Keratinocyte (primary cell): ENCODE data around the gene CCDC33. TPM values are rescaled to one million over a fixed set of nuclear protein-coding genes. Genes with fewer than 3 reads are reported as not detected.
A peak's percentile ranks its signal among the peaks of the same experiment; 100 is the strongest.

Experiments used
- DNase-seq: peaks from one replicate; pipeline ENCODE4 v3.0.0-alpha.2; 2011; ENCODE audit warnings: low read depth, missing footprints, low spot score
- FAIRE-seq: peaks from 2 replicates; lab custom pipeline; 2011; peaks lifted over from hg19 to GRCh38; lab: Jason Lieb, UNC
- H2AFZ ChIP-seq: 2 replicates; pipeline ENCODE4 v1.6.0; 2012; ENCODE audit warnings: low read length, control low read depth, inconsistent platforms; ENCODE audit not compliant: control insufficient read depth
- H3K27ac ChIP-seq: 2 replicates; pipeline ENCODE4 v1.5.1; 2011; ENCODE audit warnings: low read length; ENCODE audit not compliant: control insufficient read depth, insufficient read depth
- H3K27me3 ChIP-seq: 3 replicates; pipeline ENCODE4 v1.6.0; 2011; ENCODE audit warnings: low read length; ENCODE audit not compliant: control insufficient read depth, insufficient read depth; ENCODE audit errors: extremely low read depth
- H3K36me3 ChIP-seq, 2 experiments: 2 replicates in 1 of 2; 3 replicates in 1 of 2; pipeline ENCODE4 v1.5.1; 2011; ENCODE audit warnings: low read length in 2 of 2, mild to moderate bottlenecking in 1 of 2; ENCODE audit not compliant: control insufficient read depth in 2 of 2, insufficient read depth in 2 of 2; ENCODE audit errors: extremely low read depth in 1 of 2
- H3K4me1 ChIP-seq: 3 replicates; pipeline ENCODE4 v1.5.1; 2011; ENCODE audit warnings: low read length; ENCODE audit not compliant: control insufficient read depth, insufficient read depth; ENCODE audit errors: extremely low read depth
- H3K4me2 ChIP-seq: 3 replicates; pipeline ENCODE4 v1.6.0; 2011; ENCODE audit warnings: low read depth, low read length; ENCODE audit not compliant: control insufficient read depth, insufficient read depth; ENCODE audit errors: extremely low read depth
- H3K4me3 ChIP-seq, 3 experiments: fragments of 200-600 bp in 1 of 3; sonication (generic) in 1 of 3; 2 replicates in 2 of 3; 3 replicates in 1 of 3; pipeline ENCODE4 v1.5.1; 2011 to 2016; ENCODE audit warnings: low read length in 3 of 3, mild to moderate bottlenecking in 3 of 3, control low read depth in 2 of 3, inconsistent platforms in 1 of 3, low read depth in 1 of 3, mixed read lengths in 1 of 3, mixed run types in 1 of 3, moderate library complexity in 1 of 3; ENCODE audit not compliant: control insufficient read depth in 2 of 3, insufficient read depth in 2 of 3; ENCODE audit errors: extremely low read depth in 1 of 3
- H3K79me2 ChIP-seq: 2 replicates; pipeline ENCODE4 v1.6.0; 2012; ENCODE audit warnings: low read length; ENCODE audit not compliant: control insufficient read depth, insufficient read depth
- H3K9ac ChIP-seq: 3 replicates; pipeline ENCODE4 v1.6.0; 2011; ENCODE audit warnings: low read length; ENCODE audit not compliant: control insufficient read depth, insufficient read depth; ENCODE audit errors: extremely low read depth
- H3K9me1 ChIP-seq: 3 replicates; pipeline ENCODE4 v1.6.0; 2011; ENCODE audit warnings: low read length; ENCODE audit not compliant: control insufficient read depth, insufficient read depth; ENCODE audit errors: extremely low read depth
- H3K9me3 ChIP-seq: 2 replicates; pipeline ENCODE4 v1.5.1; 2012; ENCODE audit warnings: low read depth, low read length; ENCODE audit not compliant: control insufficient read depth
- H4K20me1 ChIP-seq: 3 replicates; pipeline ENCODE4 v1.6.0; 2011; ENCODE audit warnings: low read length; ENCODE audit not compliant: control insufficient read depth, insufficient read depth; ENCODE audit errors: extremely low read depth
- EZH2 ChIP-seq: IDR thresholded peaks from one replicate; pipeline ENCODE4 v1.6.1; 2012; ENCODE audit warnings: inconsistent platforms, mild to moderate bottlenecking, low read length, moderate library complexity
- dilution Hi-C: fragments of 300-500 bp; cut with MboI; formaldehyde crosslinking; loops from one replicate; pipeline ENCODE4 v1.7.0; 2020; ENCODE audit warnings: low sequenced_read_pairs; ENCODE audit not compliant: extremely low pct_ligation_motif_present
- polyA plus RNA-seq, 5 experiments: library from polyadenylated mRNA; depleted of rRNA in 3 of 5; stranded (reverse) in 3 of 5; stranded (forward) in 1 of 5; unstranded in 1 of 5; fragments of >200 nt; gene quantifications; 1 replicate in 1 of 5; 2 replicates in 3 of 5; 3 replicates in 1 of 5; pipeline versions ENCODE4 v1.2.1 to v1.2.3, GENCODE V29; 2011 to 2012; ENCODE audit warnings: missing spikeins in 2 of 5, low read depth in 1 of 5, low replicate concordance in 1 of 5
- TF ChIP-seq, protein P1 (sequence below), 3 experiments: IDR thresholded peaks in 1 of 3; conservative IDR thresholded peaks in 1 of 3; optimal IDR thresholded peaks in 1 of 3; 2 replicates in 2 of 3; 3 replicates in 1 of 3; pipeline versions ENCODE3 to v1.5.1; 2011; ENCODE audit warnings: low read length in 3 of 3, mild to moderate bottlenecking in 3 of 3, moderate library complexity in 2 of 3, control low read depth in 1 of 3, inconsistent platforms in 1 of 3; ENCODE audit not compliant: insufficient read depth in 2 of 3; ENCODE audit errors: extremely low read depth in 1 of 3

Gene CCDC33
- polyA plus RNA-seq, 1 donor (not counting 4 experiments of a cell fraction or from before 2014, with no cell fraction given) = not detected

GRCh38 chr15:74383286-74383685 is 147.2 kb downstream of the CCDC33 start:
- DNase-seq = no peak
- H3K9me1 ChIP-seq = no peaks in the 10 kb centered on the region
- H3K27ac ChIP-seq = peak overlapping the region; percentile 96
- peaks cover 80% of the 10 kb centered on the region for H3K4me1 ChIP-seq
- H4K20me1 ChIP-seq = no peaks in the 10 kb centered on the region
- H3K27me3 ChIP-seq = no peaks in the 10 kb centered on the region
- dilution Hi-C loops = no loop called here
- H3K9ac ChIP-seq = peak overlapping the region; percentile 65
- no peaks in the 10 kb centered on the region for H3K79me2 ChIP-seq
- TF ChIP-seq EZH2 = no peak
- TF ChIP-seq, protein P1, sequence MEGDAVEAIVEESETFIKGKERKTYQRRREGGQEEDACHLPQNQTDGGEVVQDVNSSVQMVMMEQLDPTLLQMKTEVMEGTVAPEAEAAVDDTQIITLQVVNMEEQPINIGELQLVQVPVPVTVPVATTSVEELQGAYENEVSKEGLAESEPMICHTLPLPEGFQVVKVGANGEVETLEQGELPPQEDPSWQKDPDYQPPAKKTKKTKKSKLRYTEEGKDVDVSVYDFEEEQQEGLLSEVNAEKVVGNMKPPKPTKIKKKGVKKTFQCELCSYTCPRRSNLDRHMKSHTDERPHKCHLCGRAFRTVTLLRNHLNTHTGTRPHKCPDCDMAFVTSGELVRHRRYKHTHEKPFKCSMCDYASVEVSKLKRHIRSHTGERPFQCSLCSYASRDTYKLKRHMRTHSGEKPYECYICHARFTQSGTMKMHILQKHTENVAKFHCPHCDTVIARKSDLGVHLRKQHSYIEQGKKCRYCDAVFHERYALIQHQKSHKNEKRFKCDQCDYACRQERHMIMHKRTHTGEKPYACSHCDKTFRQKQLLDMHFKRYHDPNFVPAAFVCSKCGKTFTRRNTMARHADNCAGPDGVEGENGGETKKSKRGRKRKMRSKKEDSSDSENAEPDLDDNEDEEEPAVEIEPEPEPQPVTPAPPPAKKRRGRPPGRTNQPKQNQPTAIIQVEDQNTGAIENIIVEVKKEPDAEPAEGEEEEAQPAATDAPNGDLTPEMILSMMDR (optimal IDR thresholded peaks at IDR 0.05 in 1 of 3, IDR thresholded peaks at IDR 0.05 in 1 of 3, conservative IDR thresholded peaks at IDR 0.05 in 1 of 3; ENCODE audit: extremely low read depth in 1 of 3, insufficient read depth in 2 of 3, low read length in 3 of 3) = no peak
- H3K4me3 ChIP-seq = no peak overlapping the region
- no peaks in the 10 kb centered on the region for H3K36me3 ChIP-seq
- no peak overlapping the region for H3K4me2 ChIP-seq
- no peak for FAIRE-seq
- H3K9me3 ChIP-seq = no peaks in the 10 kb centered on the region
- H2AFZ ChIP-seq = no peak overlapping the region

DNA sequence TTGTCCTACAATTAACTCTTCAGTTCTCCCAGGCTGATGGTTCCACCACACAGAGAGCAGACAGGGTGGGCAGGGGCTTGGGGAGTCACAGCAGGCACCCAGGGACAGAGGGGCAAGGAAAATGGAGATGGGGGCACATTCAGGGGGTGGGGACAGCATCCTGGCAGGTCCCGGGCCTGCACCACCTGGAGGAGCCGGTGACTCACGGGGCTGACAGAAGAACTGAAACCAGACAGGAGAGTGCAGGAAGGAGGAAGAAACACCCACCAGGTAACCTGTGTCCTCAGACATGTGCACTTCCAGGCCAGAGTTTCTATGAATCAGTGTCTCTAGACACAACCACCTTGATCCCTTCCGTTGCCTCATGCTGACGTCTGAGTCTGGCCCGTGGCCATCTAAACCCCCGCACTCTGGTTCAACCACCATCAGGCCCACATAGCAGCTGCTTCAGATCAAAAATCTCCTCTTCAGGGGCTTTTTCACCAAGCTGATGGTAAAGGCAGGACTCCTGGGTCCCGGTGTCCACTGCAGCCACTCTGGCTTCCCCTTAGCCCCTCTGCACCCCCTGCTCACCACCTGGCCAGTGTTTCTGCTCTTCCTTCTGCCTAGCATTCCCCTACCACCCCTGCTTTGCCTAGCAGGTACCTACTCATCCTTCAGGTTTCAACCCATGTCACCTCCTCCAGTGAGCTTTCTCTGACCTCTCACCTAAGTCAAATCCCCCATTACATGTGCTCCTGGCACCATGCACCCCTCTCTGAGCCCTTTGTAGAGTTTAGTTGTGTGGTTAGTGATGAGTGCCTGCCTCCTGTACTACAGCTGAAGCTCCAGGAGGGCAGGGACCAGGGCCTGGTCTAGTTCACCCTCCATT is 147.8 kb downstream of the CCDC33 start:
- dilution Hi-C loops = no loop called here
- no peak for DNase-seq

More for the DNA sequence above, 147.8 kb downstream of the CCDC33 start:
- Histone ChIP-seq H3K79me2 (no peaks in the 10 kb centered on the region), H3K27ac (peak overlapping the region; percentile 96), H4K20me1 (no peaks in the 10 kb centered on the region), H3K9me3 (no peaks in the 10 kb centered on the region), H3K9me1 (no peaks in the 10 kb centered on the region), H3K4me1 (peaks cover 73% of the 10 kb centered on the region), H2AFZ (no peak overlapping the region), H3K4me3 (no peak overlapping the region), H3K36me3 (no peaks in the 10 kb centered on the region), H3K27me3 (no peaks in the 10 kb centered on the region), H3K4me2 (peak overlapping the region; percentile 54), H3K9ac (peak overlapping the region; percentile 75)
- FAIRE-seq = peak; percentile 99
- TF ChIP-seq EZH2 = no peak
- TF ChIP-seq, protein P1 (optimal IDR thresholded peaks at IDR 0.05 in 1 of 3, IDR thresholded peaks at IDR 0.05 in 1 of 3, conservative IDR thresholded peaks at IDR 0.05 in 1 of 3; ENCODE audit: extremely low read depth in 1 of 3, insufficient read depth in 2 of 3, low read length in 3 of 3) = no peak
